Retinal pigment epithelial cell (primary cell): ENCODE measurements around the gene CFAP298.

Source experiments
- DNase-seq: peaks from one replicate; pipeline ENCODE4 v3.0.0-alpha.2; 2010; ENCODE audit warnings: low read depth
- H3K4me3 ChIP-seq: 2 replicates; pipeline ENCODE4 v1.5.1; 2011; ENCODE audit warnings: mild to moderate bottlenecking, low read length, control low read depth, moderate library complexity
- CTCF ChIP-seq: conservative IDR thresholded peaks from 2 replicates; pipeline ENCODE4 v1.5.1; 2011; ENCODE audit warnings: low read depth, low read length, control low read depth, inconsistent platforms

The CFAP298 gene

GRCh38 chr21:32554832-32555638, 57.1 kb downstream of the CFAP298 start:
- no peak for DNase-seq
- no peak overlapping the region for H3K4me3 ChIP-seq
- no peak for TF ChIP-seq CTCF

GRCh38 chr21:32549886-32550285, 62.3 kb downstream of the CFAP298 start:
- H3K4me3 ChIP-seq, result no peak overlapping the region
- DNase-seq, result no peak
- no peak for TF ChIP-seq CTCF

- no peak for DNase-seq
- no peak overlapping the region for H3K4me3 ChIP-seq
- TF ChIP-seq CTCF, result no peak
Observed at GRCh38 chr21:32549440-32549839, 62.7 kb downstream of the CFAP298 start.
